ENCODE data around the gene CYP27C1. TPM values are rescaled to one million over a fixed set of nuclear protein-coding genes. Genes with fewer than 3 reads are reported as not detected.

The CYP27C1 gene
- total and polyA plus RNA-seq, 8 donors = 0.02 to 0.09 (median 0.03) TPM; not detected in 3

DNA sequence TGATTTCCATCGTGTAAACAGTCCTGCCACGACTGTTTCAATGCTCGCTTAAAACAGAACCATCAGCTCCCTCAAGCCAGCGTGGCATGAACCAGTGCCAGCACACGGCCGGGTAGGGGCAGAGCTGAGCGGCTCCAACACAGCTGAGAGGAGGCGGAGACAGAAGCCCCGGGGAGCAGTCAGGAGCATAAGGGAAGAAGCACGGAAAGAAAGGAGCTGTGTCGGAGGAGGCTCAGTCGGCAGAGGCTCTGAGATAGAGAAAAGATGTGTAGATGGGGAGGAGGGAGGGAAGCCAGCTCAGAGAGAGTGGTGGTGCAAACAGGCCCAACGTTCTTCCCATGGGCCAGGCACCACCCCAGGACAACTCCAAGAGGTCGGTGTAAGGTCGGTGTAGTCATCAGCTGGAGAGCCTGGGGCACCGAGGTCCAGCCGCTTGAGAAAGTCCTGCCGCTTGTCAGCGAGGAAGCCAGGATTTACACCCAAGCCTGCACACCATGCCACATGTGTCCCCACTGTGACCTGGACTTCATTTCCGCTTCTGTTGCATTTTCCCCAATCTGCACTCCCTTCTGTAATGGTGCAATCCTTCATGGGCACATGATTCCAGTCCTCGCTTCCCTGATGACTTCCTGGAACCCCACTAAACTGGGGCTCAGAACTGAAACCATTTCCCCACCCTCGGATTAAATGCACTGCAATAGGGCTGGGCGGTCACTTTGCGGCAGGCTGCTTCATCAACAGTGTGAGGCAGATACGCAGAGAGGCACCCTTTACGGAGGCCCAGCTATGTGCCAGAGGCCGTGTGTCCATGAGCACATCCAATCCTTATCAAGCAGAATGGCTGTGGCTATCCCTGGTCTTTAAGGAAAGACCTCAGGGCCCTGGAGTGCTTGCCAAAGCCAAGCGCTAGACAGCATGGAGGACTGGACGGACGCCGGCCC is 43.5 kb downstream of the CYP27C1 start:
- intact Hi-C loops (cut with DNase I) = no loop called here
- H3K27ac ChIP-seq = no peak overlapping the region
- H3K9me3 ChIP-seq = no peaks in the 10 kb centered on the region
- DNase-seq (peak in 1 of 6 donors; percentile 15), ATAC-seq (peak in 3 of 4 donors; percentile 42 to 58 (median 51)), FAIRE-seq (no peak)
- no peaks in the 10 kb centered on the region for H3K36me3 ChIP-seq
- TF ChIP-seq, protein P1, sequence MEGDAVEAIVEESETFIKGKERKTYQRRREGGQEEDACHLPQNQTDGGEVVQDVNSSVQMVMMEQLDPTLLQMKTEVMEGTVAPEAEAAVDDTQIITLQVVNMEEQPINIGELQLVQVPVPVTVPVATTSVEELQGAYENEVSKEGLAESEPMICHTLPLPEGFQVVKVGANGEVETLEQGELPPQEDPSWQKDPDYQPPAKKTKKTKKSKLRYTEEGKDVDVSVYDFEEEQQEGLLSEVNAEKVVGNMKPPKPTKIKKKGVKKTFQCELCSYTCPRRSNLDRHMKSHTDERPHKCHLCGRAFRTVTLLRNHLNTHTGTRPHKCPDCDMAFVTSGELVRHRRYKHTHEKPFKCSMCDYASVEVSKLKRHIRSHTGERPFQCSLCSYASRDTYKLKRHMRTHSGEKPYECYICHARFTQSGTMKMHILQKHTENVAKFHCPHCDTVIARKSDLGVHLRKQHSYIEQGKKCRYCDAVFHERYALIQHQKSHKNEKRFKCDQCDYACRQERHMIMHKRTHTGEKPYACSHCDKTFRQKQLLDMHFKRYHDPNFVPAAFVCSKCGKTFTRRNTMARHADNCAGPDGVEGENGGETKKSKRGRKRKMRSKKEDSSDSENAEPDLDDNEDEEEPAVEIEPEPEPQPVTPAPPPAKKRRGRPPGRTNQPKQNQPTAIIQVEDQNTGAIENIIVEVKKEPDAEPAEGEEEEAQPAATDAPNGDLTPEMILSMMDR (IDR thresholded peaks at IDR 0.05) = no peak
- H3K4me1 ChIP-seq = no peaks in the 10 kb centered on the region
- H3K4me3 ChIP-seq = no peak overlapping the region
- H3K27me3 ChIP-seq = no peaks in the 10 kb centered on the region
- 57 to 60% methylated on average over 31 of the region's 31 CpGs for WGBS, 2 donors

DNA sequence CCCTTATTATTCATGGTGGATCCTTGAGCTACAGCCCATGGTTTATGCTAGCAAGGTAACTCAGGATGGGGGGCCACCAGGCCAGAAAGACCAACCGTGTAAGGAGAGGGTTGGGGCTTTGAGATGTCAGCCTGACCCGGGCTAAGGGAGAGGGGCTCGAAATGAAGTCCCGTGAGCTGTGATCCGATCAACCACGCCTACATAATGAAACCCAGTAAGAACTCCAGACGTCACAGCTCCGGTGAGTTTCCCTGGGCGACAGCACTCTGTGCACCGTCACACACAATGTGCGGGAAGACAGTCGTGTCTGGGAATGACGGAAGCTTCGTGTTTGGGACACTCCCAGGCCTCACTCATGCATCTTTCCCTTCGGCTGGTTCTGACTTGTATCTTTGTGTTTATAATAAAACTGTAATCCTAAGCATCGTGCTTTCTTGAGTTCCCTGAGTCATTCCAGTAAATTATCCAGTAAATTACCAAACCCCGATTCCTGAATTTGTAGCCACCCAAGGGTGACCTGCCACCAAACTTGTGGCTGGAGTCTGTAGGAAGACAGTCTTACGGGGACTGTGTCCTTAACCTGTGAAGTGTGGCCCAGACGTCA is 44.2 kb downstream of the CYP27C1 start:
- ATAC-seq = peak in 3 of 4 donors; percentile 17 to 42 (median 22)
- no peaks in the 10 kb centered on the region for H3K4me1 ChIP-seq
- no peak overlapping the region for H3K4me3 ChIP-seq
- no peak overlapping the region for H3K27ac ChIP-seq
- intact Hi-C loops (cut with DNase I) = no loop called here
- no peak for DNase-seq
- no peaks in the 10 kb centered on the region for H3K9me3 ChIP-seq
- 70 to 84% methylated on average over 19 of the region's 19 CpGs for WGBS, 2 donors
- H3K27me3 ChIP-seq = no peaks in the 10 kb centered on the region
- no peaks in the 10 kb centered on the region for H3K36me3 ChIP-seq
- TF ChIP-seq, protein P1 (IDR thresholded peaks at IDR 0.05) = no peak
- no peak for FAIRE-seq

DNA sequence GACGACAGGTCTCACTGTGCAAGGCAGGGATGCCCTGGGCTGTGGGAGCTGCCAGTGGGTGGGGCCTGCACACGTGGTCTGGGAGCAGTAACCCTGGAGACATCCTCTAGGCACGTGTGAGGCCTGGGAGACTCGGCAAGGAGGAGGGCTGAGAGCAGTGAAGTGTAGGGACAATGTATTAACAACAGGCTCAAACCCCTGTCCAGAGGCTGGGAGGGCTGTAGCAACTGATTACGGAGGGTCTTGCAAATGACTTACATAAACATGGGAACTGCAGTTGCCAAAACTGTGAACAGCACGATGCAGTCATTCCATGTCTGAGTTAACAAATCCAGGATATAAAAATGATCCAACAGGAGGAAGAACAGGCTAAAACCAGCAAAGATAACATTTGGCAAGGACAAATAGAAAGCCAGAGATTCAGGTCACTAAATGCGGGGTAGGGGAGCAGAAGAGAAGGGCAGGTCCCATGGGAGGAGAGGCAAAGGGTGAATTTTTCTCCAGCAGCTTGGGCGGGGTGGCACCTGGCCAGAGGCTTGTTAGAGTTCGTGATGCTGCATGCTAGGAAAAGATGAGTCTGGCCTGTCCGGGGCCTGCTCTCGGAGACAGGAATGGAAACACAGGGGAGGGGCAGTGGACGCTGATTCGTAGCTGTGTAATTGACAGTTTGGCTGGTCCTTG is 44.9 kb downstream of the CYP27C1 start:
- no peaks in the 10 kb centered on the region for H3K27me3 ChIP-seq
- no peak overlapping the region for H3K27ac ChIP-seq
- intact Hi-C loops (cut with DNase I) = no loop called here
- ATAC-seq (peak in 3 of 4 donors; percentile 24 to 61 (median 33)), FAIRE-seq (no peak), DNase-seq (peak in 2 of 6 donors; percentile 23 to 34)
- no peaks in the 10 kb centered on the region for H3K9me3 ChIP-seq
- no peaks in the 10 kb centered on the region for H3K4me1 ChIP-seq
- H3K36me3 ChIP-seq = no peaks in the 10 kb centered on the region
- WGBS, 2 donors = 52 to 59% methylated on average over 13 of the region's 13 CpGs
- TF ChIP-seq, protein P1 (IDR thresholded peaks at IDR 0.05) = no peak
- H3K4me3 ChIP-seq = no peak overlapping the region

DNA sequence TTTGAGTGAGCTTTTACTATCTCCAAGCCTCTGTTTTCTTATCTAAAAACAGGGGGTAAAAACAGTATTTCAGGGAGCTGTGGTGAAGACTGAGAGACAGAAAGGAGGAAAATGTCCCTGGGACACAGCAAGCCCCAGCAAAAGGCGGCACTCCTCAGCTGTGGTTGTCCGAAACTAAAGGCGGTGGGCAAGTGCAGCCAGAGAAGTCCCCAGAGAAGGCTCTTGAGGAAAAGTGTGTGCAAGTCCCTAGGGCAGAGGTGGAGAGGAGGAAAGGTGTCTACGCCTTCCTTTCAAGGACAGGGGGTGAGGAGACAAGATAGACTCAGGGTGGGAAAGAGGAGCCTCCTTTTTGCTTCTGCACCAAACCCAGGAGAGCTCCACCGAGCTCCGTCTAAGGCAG is 45.5 kb downstream of the CYP27C1 start:
- FAIRE-seq (no peak), ATAC-seq (no peak), DNase-seq (no peak)
- H3K27me3 ChIP-seq = no peaks in the 10 kb centered on the region
- intact Hi-C loops (cut with DNase I) = no loop called here
- 77% methylated on average over 6 of the region's 6 CpGs for WGBS, 2 donors
- H3K4me1 ChIP-seq = no peaks in the 10 kb centered on the region
- TF ChIP-seq, protein P1 (IDR thresholded peaks at IDR 0.05) = no peak
- H3K9me3 ChIP-seq = no peaks in the 10 kb centered on the region
- H3K27ac ChIP-seq = no peak overlapping the region
- H3K4me3 ChIP-seq = no peak overlapping the region
- no peaks in the 10 kb centered on the region for H3K36me3 ChIP-seq

Data from pancreas (tissue), 10 donors.